GM21528 (cell line): ENCODE data around the gene ANKS1B.
"Not testable (repeated sequence)": the region's sequence is repeated elsewhere in the genome, so short reads cannot be mapped to it uniquely, and the experiment has no call there.

Source experiments
- ATAC-seq: cut with Tn5 transposase; IDR thresholded peaks from one replicate; pipeline ENCODE4 v1.9.1; 2021; ENCODE audit warnings: mild to moderate bottlenecking, moderate library complexity; ENCODE audit not compliant: unreplicated experiment, low FRiP score

Gene ANKS1B

GRCh38 chr12:99898645-99899044 is 86.1 kb downstream of the ANKS1B start:
- no peak for ATAC-seq

DNA sequence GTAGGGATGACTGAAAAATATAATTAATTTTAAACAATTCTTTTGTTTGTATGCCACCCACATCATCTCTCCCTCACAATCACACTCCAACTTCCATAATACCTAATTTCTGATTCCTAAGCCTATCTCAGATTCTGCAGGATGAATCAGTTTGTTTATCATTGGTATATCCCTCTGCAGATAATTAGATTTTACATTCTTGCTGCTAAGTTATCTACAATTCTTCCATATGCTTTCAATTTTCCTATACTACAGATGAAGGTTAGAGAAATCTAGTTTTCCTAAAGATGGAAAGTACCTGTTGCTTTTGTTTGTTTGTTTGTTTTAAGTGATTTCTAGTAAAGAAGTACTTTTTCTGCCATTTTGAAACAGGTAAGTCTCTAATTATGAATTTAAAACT is 105.3 kb downstream of the ANKS1B start:
- no peak for ATAC-seq

GRCh38 chr12:99875081-99875480 is 109.7 kb downstream of the ANKS1B start:
- ATAC-seq, result no peak

DNA sequence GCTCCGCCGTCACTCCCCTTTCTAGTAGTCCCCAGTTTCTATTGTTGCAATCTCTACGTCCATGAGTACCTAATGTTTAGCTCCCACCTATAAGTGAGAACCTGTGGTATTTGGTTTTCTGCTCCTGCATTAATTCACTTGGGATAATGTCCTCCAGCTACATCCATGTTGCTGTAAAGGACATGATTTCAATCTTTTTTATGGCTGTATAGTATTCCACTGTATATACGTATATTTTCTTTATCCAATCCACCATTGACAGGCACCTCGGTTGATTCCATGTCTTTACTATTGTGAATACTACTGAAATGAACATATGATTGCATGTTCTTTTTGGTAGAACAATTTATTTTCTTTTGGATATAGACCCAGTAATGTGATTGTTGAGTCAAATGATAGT is 114.7 kb downstream of the ANKS1B start:
- no peak for ATAC-seq

- no peak for ATAC-seq
Measured at GRCh38 chr12:99861731-99862130, 123.0 kb downstream of the ANKS1B start.

GRCh38 chr12:99859126-99859525 is 125.6 kb downstream of the ANKS1B start:
- no peak for ATAC-seq

- no peak for ATAC-seq
Measured at GRCh38 chr12:99852666-99853065, 132.1 kb downstream of the ANKS1B start.

- no peak for ATAC-seq
Measured at GRCh38 chr12:99847936-99848335, 136.8 kb downstream of the ANKS1B start.

DNA sequence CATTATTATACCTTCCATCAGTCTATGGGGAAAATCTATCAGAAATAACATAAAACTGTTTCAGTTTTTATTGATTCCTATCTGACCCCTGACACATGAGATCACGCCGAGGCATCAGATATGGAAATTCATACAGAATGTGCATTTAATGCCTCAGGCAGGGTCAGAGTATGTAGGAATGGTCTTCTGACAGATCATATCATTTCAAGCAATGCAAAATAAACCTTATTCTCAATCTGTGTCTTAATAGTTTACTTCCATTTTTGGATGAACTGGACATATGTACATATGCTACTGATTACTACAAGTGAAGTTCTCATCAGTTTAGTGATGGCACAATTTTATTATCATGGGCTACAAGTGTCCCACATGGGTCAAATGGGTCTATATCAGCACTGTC is 150.0 kb downstream of the ANKS1B start:
- ATAC-seq, result no peak

DNA sequence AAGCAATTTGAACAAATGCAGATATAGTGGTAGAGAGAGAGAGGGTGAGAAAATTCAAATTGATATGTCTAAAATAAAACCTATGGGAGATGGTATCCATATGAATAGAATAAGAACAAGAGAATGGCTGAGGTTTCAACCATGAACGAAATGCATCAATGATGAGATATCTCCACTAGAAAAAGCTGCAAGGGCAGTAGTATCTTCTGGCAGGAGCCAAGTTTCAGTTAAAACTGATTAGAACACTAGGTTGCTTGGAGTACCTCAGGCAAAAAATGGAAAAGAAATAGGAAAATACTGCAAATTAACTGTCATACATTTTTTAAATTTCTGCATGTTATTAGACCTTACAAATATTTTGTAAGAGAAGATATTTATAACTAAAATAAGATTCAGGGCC is 151.3 kb downstream of the ANKS1B start:
- ATAC-seq, result no peak

GRCh38 chr12:99824900-99825542 is 159.7 kb downstream of the ANKS1B start:
- no peak for ATAC-seq

- no peak for ATAC-seq
Measured at GRCh38 chr12:99822273-99822672, 162.5 kb downstream of the ANKS1B start.

- no peak for ATAC-seq
Measured at GRCh38 chr12:99810718-99811593, 173.8 kb downstream of the ANKS1B start.

DNA sequence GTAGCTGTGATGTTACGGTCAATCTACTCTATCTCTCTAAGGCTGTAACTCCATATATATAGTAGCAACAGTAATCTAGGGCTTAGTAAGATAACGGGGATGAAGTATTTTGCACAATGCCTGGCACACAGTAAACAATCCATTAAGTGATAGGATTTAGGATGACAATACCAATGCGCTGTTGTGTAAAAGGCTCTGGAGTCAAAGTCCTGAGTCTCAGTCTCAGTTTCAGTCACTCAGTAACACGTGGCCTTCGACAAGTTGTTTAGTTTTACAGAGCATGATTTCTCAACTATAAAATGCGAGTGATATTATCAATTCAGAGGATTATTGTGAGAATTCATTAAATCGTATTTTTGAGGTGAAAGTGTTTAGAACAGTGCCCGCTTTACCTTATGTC is 174.8 kb downstream of the ANKS1B start:
- ATAC-seq, result no peak

DNA sequence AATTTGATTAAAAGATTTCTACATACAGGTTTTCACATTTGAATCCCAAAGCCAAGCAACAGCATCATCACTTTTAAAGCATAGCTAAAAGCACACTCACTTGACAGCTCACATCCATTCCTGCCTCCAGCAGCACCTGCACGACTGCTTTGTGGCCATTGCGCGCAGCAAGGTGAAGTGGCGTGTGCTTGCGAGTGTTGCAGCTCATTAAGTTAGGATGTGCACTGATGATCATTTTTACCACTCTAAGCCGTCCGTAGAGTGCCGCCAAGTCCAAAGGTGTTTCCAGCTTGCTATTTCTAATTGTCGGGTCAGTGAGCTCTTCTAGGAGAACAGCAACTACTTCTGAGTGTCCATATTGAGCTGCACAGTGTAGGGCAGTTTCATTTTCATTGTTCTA is 178.4 kb downstream of the ANKS1B start:
- ATAC-seq, result no peak

- no peak for ATAC-seq
Measured at GRCh38 chr12:99804715-99805114, 180.0 kb downstream of the ANKS1B start.

DNA sequence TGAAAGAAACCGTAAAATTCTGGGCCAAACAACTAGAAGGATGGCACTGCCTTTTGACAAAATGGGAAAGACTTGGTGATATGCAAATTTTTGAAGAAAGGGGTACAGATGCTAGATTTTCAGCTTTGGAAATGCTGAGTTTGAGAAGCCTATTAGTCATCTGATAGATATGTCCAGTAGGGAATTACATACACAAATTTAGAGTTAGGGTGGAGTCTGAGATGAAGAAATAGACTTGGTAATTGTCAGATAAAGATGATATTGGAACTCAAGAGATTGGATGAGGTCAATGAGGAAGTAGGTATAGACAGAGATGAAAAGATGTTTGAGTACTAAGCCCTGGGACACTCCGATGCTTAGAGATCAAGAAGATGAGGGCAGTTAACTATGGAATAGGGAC is 184.1 kb downstream of the ANKS1B start:
- no peak for ATAC-seq

DNA sequence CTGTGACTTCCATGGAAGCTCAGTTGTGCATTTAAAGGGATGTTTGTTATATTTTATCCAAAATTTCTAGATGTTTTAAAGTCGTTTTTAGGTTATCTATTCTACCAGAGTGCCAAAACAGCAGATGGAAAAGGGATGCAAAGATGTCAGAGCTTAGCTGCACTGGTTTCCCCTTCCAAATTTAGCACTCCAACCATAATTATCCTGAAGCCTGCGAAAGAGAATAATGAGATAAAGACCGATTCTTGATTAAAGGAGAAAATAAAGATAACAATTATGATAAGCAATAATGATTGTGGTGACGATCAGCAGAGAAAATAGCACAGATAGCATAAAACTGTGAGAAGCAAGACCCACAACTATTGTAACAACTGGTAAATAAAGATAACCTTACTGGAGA is 186.8 kb downstream of the ANKS1B start:
- not testable (repeated sequence) for ATAC-seq

DNA sequence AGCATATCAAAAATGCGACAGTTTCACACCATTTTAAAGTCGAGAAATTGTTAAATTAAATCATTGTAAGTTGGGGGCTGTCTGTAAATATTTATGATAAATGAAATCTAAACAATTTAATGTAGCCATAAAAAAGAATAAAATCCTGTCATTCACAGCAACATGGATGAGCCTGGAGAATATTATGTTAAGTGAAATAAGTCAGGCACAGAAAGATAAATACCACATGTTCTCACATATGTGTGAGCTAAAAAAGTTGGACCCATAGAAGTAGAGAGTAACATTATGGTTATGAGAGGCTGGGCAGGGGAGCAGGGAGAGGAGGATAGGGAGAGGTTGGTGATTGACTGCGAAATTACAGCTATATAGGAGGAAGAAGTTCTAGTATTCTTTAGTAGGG is 201.3 kb downstream of the ANKS1B start:
- ATAC-seq, result no peak

DNA sequence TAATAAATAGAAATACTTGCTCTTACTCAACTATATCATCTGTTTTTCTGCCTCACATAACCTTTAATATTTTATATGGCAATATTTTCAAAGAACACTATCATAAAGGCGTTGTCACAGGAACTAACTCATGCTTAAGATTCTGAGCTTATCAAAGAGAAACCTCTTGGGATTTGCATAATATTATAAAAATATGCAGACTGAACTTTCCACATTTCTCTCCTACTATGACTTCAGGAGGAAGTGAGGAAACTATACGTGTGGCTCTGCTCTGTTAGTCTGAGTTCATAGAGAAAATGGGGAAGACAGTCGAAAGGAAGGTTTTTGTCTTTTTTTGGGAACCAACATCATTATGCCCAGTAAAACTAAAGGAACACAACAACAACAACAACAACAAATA is 212.5 kb downstream of the ANKS1B start:
- no peak for ATAC-seq

DNA sequence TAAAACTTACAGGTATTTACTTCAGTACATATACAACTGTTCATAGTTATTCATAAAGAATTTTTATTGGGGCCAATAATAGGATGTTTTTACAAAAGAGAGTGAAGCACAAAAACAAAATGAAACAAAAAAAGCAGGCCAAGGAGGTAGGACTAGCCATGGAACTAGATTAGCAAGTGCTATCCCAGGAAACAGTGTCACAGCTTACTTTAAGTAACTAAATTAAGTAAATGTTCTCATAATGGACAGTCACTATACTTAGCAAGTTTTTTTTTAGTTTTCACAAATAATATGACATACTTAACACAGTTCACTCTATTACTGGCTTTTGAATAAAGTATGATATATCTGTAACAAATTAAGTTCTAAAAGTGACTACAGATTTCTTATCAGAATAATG is 213.1 kb downstream of the ANKS1B start:
- ATAC-seq, result no peak

DNA sequence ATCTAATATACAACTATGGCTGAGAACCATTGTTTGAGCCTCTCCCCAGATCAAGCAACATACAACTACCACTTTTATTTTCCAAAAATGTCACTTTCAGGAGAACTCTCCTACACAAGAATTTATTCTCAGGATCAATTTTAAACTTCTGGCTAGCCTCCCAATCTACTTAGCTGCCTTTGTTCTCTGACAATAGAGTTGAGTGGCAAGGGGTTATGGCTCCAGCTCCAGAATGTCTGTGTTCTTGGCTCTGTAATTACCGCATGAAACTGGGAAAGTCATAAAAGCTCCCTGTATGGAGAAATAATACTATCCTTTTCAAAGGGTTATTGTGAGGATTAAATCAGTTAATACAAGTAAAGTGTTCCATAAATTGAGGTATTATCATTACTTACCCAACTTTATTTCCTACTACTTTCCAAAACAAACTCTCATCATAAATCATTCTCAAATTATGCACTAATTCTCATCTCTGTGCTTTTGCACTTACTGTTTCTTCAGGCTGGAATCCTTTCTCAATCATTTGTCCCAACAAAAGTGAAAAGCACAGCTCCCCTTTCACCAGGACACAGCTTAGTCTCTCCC is 215.2 kb downstream of the ANKS1B start:
- ATAC-seq, result no peak
